ENCODE results near the gene ARHGEF25.
"Not testable (repeated sequence)": the region's sequence is repeated elsewhere in the genome, so short reads cannot be mapped to it uniquely, and the experiment has no call there.

DNA sequence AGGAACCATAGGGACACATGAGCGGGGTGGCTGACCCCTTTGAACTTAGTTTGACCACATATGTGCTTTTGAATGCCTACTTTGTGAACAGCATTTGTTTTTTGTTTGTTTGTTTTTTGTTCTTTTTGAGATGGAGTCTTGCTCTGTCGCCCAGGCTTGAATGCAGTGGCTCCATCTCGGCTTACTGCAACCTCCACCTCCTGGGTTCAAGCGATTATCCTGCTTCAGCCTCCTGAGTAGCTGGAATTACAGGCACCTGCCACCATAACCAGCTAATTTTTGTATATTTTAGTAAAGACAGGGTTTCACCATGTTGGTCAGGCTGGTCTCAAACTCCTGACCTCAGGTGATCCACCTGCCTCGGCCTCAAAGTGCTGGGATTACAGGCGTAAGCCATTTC lies 7.2 kb downstream of the ARHGEF25 start:
- not testable (repeated sequence) for TF ChIP-seq EP300, POLR2AphosphoS5 (IDR thresholded peaks at IDR 0.05)
- TF ChIP-seq, protein P1, sequence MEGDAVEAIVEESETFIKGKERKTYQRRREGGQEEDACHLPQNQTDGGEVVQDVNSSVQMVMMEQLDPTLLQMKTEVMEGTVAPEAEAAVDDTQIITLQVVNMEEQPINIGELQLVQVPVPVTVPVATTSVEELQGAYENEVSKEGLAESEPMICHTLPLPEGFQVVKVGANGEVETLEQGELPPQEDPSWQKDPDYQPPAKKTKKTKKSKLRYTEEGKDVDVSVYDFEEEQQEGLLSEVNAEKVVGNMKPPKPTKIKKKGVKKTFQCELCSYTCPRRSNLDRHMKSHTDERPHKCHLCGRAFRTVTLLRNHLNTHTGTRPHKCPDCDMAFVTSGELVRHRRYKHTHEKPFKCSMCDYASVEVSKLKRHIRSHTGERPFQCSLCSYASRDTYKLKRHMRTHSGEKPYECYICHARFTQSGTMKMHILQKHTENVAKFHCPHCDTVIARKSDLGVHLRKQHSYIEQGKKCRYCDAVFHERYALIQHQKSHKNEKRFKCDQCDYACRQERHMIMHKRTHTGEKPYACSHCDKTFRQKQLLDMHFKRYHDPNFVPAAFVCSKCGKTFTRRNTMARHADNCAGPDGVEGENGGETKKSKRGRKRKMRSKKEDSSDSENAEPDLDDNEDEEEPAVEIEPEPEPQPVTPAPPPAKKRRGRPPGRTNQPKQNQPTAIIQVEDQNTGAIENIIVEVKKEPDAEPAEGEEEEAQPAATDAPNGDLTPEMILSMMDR (IDR thresholded peaks at IDR 0.05): not testable (repeated sequence)
